ENCODE measurements around the gene CSRP1. TPM values are rescaled to one million over a fixed set of nuclear protein-coding genes. Genes with fewer than 3 reads are reported as not detected.

CSRP1 gene
- total RNA-seq, result 10 to 100 TPM; 55.3 to 56.2 TPM

GRCh38 chr1:201506557-201507359, at the start of gene CSRP1:
Gene CSRP1, minus strand, starts transcription at chr1:201507123. Its CDS starts 10,820 bp downstream, at chr1:201496303.
- Mint-ChIP-seq H3K4me1 (ENCODE audit: low read depth) (peaks cover 33% of the 10 kb centered on the region), H3K27ac (peak within 1 kb of the TSS; percentile 92), H3K9me3 (no peaks in the 10 kb centered on the region), H3K36me3 (ENCODE audit: low read depth) (no peaks in the 10 kb centered on the region), H3K4me3 (peak within 1 kb of the TSS; percentile 92), H3K27me3 (no peaks in the 10 kb centered on the region)
- intact Hi-C loops (cut with micrococcal nuclease), result no loop called here
- DNase-seq, result peak; percentile 89
- CTCF ChIA-PET, result interaction anchor here (1.0 to 30.4 kb wide), 5 partner anchors 9 to 71 kb away, joined by 4 to 796 read pairs (median 6); no protein-coding TSS in a partner anchor
- POLR2A ChIA-PET, result interaction anchor here (0.6 to 2.4 kb wide), 8 partner anchors 8 to 26 kb away, joined by 3 to 8 read pairs (median 6); no protein-coding TSS in a partner anchor
- peak; percentile 97 for ATAC-seq
- TF ChIP-seq, protein P1, sequence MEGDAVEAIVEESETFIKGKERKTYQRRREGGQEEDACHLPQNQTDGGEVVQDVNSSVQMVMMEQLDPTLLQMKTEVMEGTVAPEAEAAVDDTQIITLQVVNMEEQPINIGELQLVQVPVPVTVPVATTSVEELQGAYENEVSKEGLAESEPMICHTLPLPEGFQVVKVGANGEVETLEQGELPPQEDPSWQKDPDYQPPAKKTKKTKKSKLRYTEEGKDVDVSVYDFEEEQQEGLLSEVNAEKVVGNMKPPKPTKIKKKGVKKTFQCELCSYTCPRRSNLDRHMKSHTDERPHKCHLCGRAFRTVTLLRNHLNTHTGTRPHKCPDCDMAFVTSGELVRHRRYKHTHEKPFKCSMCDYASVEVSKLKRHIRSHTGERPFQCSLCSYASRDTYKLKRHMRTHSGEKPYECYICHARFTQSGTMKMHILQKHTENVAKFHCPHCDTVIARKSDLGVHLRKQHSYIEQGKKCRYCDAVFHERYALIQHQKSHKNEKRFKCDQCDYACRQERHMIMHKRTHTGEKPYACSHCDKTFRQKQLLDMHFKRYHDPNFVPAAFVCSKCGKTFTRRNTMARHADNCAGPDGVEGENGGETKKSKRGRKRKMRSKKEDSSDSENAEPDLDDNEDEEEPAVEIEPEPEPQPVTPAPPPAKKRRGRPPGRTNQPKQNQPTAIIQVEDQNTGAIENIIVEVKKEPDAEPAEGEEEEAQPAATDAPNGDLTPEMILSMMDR (IDR thresholded peaks at IDR 0.05), result no peak

DNA sequence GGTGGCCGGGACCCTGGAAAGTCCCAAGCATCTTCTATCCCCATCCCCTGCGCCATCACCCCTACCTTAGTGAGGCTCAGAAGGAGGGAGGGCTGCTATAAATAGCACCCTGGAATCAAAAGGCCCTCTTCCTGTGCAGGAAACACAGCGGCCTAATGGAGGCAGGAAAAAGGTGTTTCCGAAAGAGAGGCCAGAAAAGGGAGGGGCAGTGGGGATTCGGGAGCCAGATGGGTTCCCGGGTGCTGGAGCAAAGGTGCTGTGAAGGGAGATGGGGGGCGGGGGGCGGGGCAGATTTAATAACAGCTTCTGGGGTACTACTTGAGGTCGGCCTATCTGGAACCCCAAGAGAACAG, 48.6 kb upstream of the CSRP1 start:
- H3K27me3 Mint-ChIP-seq, result no peaks in the 10 kb centered on the region
- ChIA-PET POLR2A (no interaction called here), CTCF (interaction anchor here (0.8 to 1.5 kb wide), 2 partner anchors 43 to 153 kb away, joined by 3 to 4 read pairs; no protein-coding TSS in a partner anchor)
- intact Hi-C loops (cut with micrococcal nuclease), result loop anchor here (5.0 kb wide), 1 partner anchor 237 kb away; no protein-coding TSS in a partner anchor
- H3K27ac Mint-ChIP-seq, result no peak overlapping the region
- H3K9me3 Mint-ChIP-seq, result no peaks in the 10 kb centered on the region
- no peaks in the 10 kb centered on the region for H3K36me3 Mint-ChIP-seq (ENCODE audit: low read depth)
- ATAC-seq, result no peak
- no peak overlapping the region for H3K4me3 Mint-ChIP-seq
- H3K4me1 Mint-ChIP-seq (ENCODE audit: low read depth), result peaks cover 2% of the 10 kb centered on the region
- no peak for DNase-seq
- TF ChIP-seq, protein P1 (IDR thresholded peaks at IDR 0.05), result no peak

GRCh38 chr1:201554789-201555592, 48.1 kb upstream of the CSRP1 start:
- TF ChIP-seq, protein P1 (IDR thresholded peaks at IDR 0.05), result no peak
- ATAC-seq, result no peak
- no peaks in the 10 kb centered on the region for H3K27me3 Mint-ChIP-seq
- H3K36me3 Mint-ChIP-seq (ENCODE audit: low read depth), result no peaks in the 10 kb centered on the region
- H3K4me1 Mint-ChIP-seq (ENCODE audit: low read depth), result peaks cover 2% of the 10 kb centered on the region
- intact Hi-C loops (cut with micrococcal nuclease), result loop anchor here (5.0 kb wide), 1 partner anchor 237 kb away; no protein-coding TSS in a partner anchor
- no peak overlapping the region for H3K27ac Mint-ChIP-seq
- no peaks in the 10 kb centered on the region for H3K9me3 Mint-ChIP-seq
- no peak overlapping the region for H3K4me3 Mint-ChIP-seq
- DNase-seq, result no peak
- POLR2A ChIA-PET, result no interaction called here
- CTCF ChIA-PET, result interaction anchor here (0.8 to 1.5 kb wide), 5 partner anchors 42 to 154 kb away, joined by 3 to 4 read pairs (median 3); no protein-coding TSS in a partner anchor

GRCh38 chr1:201554190-201554600, 47.3 kb upstream of the CSRP1 start:
- ChIA-PET CTCF (interaction anchor here (0.8 to 1.4 kb wide), 4 partner anchors 41 to 155 kb away, joined by 3 read pairs; no protein-coding TSS in a partner anchor), POLR2A (no interaction called here)
- no peaks in the 10 kb centered on the region for H3K27me3 Mint-ChIP-seq
- DNase-seq, result no peak
- intact Hi-C loops (cut with micrococcal nuclease), result no loop called here
- H3K9me3 Mint-ChIP-seq, result no peaks in the 10 kb centered on the region
- H3K27ac Mint-ChIP-seq, result no peak overlapping the region
- H3K4me3 Mint-ChIP-seq, result no peak overlapping the region
- no peak for ATAC-seq
- no peaks in the 10 kb centered on the region for H3K4me1 Mint-ChIP-seq (ENCODE audit: low read depth)
- TF ChIP-seq, protein P1 (IDR thresholded peaks at IDR 0.05), result no peak
- H3K36me3 Mint-ChIP-seq (ENCODE audit: low read depth), result no peaks in the 10 kb centered on the region
